IPS-15b (cell line): Measurements from ENCODE around the gene UBXN2A.

ENCODE experiments used
- H3K27me3 ChIP-seq: one replicate; pipeline ENCODE4 v1.6.1; 2013; ENCODE audit warnings: low read length; ENCODE audit not compliant: control insufficient read depth, insufficient read depth
- H3K36me3 ChIP-seq: one replicate; pipeline ENCODE4 v1.6.1; 2013; ENCODE audit warnings: low read length; ENCODE audit not compliant: control insufficient read depth, insufficient read depth
- H3K4me1 ChIP-seq: one replicate; pipeline ENCODE4 v1.6.1; 2013; ENCODE audit warnings: mild to moderate bottlenecking, low read length; ENCODE audit not compliant: control insufficient read depth, insufficient read depth
- H3K4me3 ChIP-seq: one replicate; pipeline ENCODE4 v1.5.1; 2013; ENCODE audit warnings: low read depth, low read length
- H3K9ac ChIP-seq: one replicate; pipeline ENCODE4 v1.6.1; 2013; ENCODE audit warnings: low read depth, mild to moderate bottlenecking, low read length
- H3K9me3 ChIP-seq: one replicate; pipeline ENCODE4 v1.6.1; 2013; ENCODE audit warnings: mild to moderate bottlenecking, low read length; ENCODE audit not compliant: control insufficient read depth, insufficient read depth

Gene UBXN2A

GRCh38 chr2:24051833-24052232 is 111.6 kb downstream of the UBXN2A start:
- no peaks in the 10 kb centered on the region for H3K27me3 ChIP-seq

GRCh38 chr2:24052951-24053350 is 112.7 kb downstream of the UBXN2A start:
- no peaks in the 10 kb centered on the region for H3K9me3 ChIP-seq
- no peaks in the 10 kb centered on the region for H3K27me3 ChIP-seq
- no peaks in the 10 kb centered on the region for H3K36me3 ChIP-seq
- no peaks in the 10 kb centered on the region for H3K4me1 ChIP-seq
- no peak overlapping the region for H3K4me3 ChIP-seq
- no peak overlapping the region for H3K9ac ChIP-seq

More at GRCh38 chr2:24051833-24052232, 111.6 kb downstream of the UBXN2A start:
- Histone ChIP-seq H3K36me3 (no peaks in the 10 kb centered on the region), H3K9me3 (no peaks in the 10 kb centered on the region), H3K4me3 (no peak overlapping the region), H3K4me1 (peaks cover 2% of the 10 kb centered on the region), H3K9ac (no peak overlapping the region)
